Transverse colon (tissue), 3 donors: ENCODE data around the gene EVI5.
"Not testable (repeated sequence)": the region's sequence is repeated elsewhere in the genome, so short reads cannot be mapped to it uniquely, and the experiment has no call there.

Experiments
- EP300 ChIP-seq: sonication (generic); formaldehyde crosslinking; IDR thresholded peaks from one replicate; pipeline ENCODE4 v1.6.1; 2017; ENCODE audit warnings: antibody characterized with exemption, low read depth
- POLR2A ChIP-seq: fragments of 450-650 bp; IDR thresholded peaks from one replicate; pipeline ENCODE4 v1.6.1; 2016; ENCODE audit warnings: antibody characterized with exemption, mild to moderate bottlenecking, moderate library complexity
- TF ChIP-seq, protein P1 (sequence below), 5 experiments: fragments of 200-600 bp in 3 of 5; fragments of 450-650 bp in 2 of 5; sonication (generic) in 3 of 5; IDR thresholded peaks; 1 replicate in 2 of 5; 2 replicates in 3 of 5; pipeline ENCODE4 v1.5.1; 2016 to 2017; ENCODE audit warnings: antibody characterized with exemption in 5 of 5, inconsistent platforms in 3 of 5, mild to moderate bottlenecking in 2 of 5, moderate library complexity in 1 of 5

DNA sequence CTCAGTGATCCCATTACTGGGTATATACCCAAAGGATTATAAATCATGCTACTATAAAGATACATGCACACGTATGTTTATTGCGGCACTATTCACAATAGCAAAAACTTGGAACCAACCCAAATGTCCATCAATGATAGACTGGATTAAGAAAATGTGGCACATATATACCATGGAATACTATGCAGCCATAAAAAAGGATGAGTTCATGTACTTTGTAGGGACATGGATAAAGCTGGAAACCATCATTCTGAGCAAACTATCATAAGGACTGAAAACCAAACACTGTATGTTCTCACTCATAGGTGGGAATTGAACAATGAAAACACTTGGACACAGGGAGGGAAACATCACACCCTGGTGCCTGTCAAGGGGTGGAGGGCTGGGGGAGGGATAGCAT lies 63.8 kb downstream of the EVI5 start:
- TF ChIP-seq, protein P1, sequence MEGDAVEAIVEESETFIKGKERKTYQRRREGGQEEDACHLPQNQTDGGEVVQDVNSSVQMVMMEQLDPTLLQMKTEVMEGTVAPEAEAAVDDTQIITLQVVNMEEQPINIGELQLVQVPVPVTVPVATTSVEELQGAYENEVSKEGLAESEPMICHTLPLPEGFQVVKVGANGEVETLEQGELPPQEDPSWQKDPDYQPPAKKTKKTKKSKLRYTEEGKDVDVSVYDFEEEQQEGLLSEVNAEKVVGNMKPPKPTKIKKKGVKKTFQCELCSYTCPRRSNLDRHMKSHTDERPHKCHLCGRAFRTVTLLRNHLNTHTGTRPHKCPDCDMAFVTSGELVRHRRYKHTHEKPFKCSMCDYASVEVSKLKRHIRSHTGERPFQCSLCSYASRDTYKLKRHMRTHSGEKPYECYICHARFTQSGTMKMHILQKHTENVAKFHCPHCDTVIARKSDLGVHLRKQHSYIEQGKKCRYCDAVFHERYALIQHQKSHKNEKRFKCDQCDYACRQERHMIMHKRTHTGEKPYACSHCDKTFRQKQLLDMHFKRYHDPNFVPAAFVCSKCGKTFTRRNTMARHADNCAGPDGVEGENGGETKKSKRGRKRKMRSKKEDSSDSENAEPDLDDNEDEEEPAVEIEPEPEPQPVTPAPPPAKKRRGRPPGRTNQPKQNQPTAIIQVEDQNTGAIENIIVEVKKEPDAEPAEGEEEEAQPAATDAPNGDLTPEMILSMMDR (IDR thresholded peaks at IDR 0.05) = not testable (repeated sequence)
- not testable (repeated sequence) for TF ChIP-seq POLR2A, EP300
